SK-N-MC (cell line): ENCODE measurements around the gene IMPA2.
"Not testable (repeated sequence)": the region's sequence is repeated elsewhere in the genome, so short reads cannot be mapped to it uniquely, and the experiment has no call there.

Experiments used
- DNase-seq: peaks from one replicate; pipeline ENCODE4 v3.0.0-alpha.2; 2011; ENCODE audit warnings: low read depth, low spot score
- H3K27ac ChIP-seq: fragments of 200-600 bp; sonication (generic); 2 replicates; pipeline ENCODE4 v1.5.1; 2016; ENCODE audit warnings: mixed run types
- H3K36me3 ChIP-seq: fragments of 200-600 bp; sonication (generic); 2 replicates; pipeline ENCODE4 v1.6.1; 2017; ENCODE audit warnings: antibody characterized with exemption, low read length, mixed read lengths; ENCODE audit not compliant: insufficient read depth
- H3K4me3 ChIP-seq: fragments of 200-600 bp; sonication (generic); 2 replicates; pipeline ENCODE4 v1.5.1; 2016
- H3K9ac ChIP-seq: fragments of 200-600 bp; sonication (generic); 2 replicates; pipeline ENCODE4 v1.8.0; 2017; ENCODE audit warnings: mixed run types, mixed read lengths; ENCODE audit not compliant: insufficient read length
- H3K9me3 ChIP-seq: fragments of 200-600 bp; sonication (generic); 2 replicates; pipeline ENCODE4 v1.6.1; 2017; ENCODE audit warnings: low read depth, mild to moderate bottlenecking, antibody characterized with exemption, low read length, moderate library complexity, mixed read lengths
- EZH2 ChIP-seq: fragments of 200-600 bp; sonication (generic); IDR thresholded peaks from one replicate; pipeline ENCODE4 v1.6.1; 2017; ENCODE audit warnings: antibody characterized with exemption
- FOXP2 ChIP-seq: optimal IDR thresholded peaks from 2 replicates; pipeline ENCODE3; 2011; ENCODE audit warnings: mild to moderate bottlenecking, moderate library complexity; ENCODE audit not compliant: insufficient read depth; ENCODE audit errors: extremely low read length, control extremely low read depth
- POLR2AphosphoS5 ChIP-seq: IDR thresholded peaks from 2 replicates; pipeline ENCODE4 v1.6.1; 2012; ENCODE audit warnings: mild to moderate bottlenecking, low read depth, low read length, borderline replicate concordance

IMPA2 gene

GRCh38 chr18:12059334-12060181, 78.3 kb downstream of the IMPA2 start:
- Histone ChIP-seq H3K36me3 (no peaks in the 10 kb centered on the region), H3K4me3 (peak overlapping the region; percentile 44), H3K9ac (no peak overlapping the region), H3K27ac (no peak overlapping the region), H3K9me3 (peaks cover 5% of the 10 kb centered on the region; the same call in 1 of the 2 replicates)
- TF ChIP-seq FOXP2: no peak
- no peak for TF ChIP-seq EZH2
- no peak for TF ChIP-seq POLR2AphosphoS5
- no peak for DNase-seq

- 0 out of 2 replicates have a peak, but pooled peaks cover under 1% of the 10 kb centered on the region for H3K9me3 ChIP-seq
- no peak for DNase-seq
- no peaks in the 10 kb centered on the region for H3K36me3 ChIP-seq
- no peak for TF ChIP-seq EZH2
- no peak for TF ChIP-seq FOXP2
- no peak for TF ChIP-seq POLR2AphosphoS5
- H3K4me3 ChIP-seq: peak overlapping the region; percentile 44
- no peak overlapping the region for H3K27ac ChIP-seq
- H3K9ac ChIP-seq: no peak overlapping the region
Observed at GRCh38 chr18:12060182-12060870, 79.0 kb downstream of the IMPA2 start.

- no peak overlapping the region for H3K27ac ChIP-seq
- H3K9me3 ChIP-seq: no peaks in the 10 kb centered on the region
- no peak for TF ChIP-seq FOXP2
- no peak for TF ChIP-seq EZH2
- no peak for TF ChIP-seq POLR2AphosphoS5
- H3K4me3 ChIP-seq: no peak overlapping the region
- H3K9ac ChIP-seq: no peak overlapping the region
- no peaks in the 10 kb centered on the region for H3K36me3 ChIP-seq
- DNase-seq: no peak
Observed at GRCh38 chr18:12061685-12062084, 80.4 kb downstream of the IMPA2 start.

GRCh38 chr18:12062974-12063373, 81.7 kb downstream of the IMPA2 start:
- no peak for TF ChIP-seq POLR2AphosphoS5
- TF ChIP-seq FOXP2: no peak
- TF ChIP-seq EZH2: no peak
- Histone ChIP-seq H3K9me3 (no peaks in the 10 kb centered on the region), H3K36me3 (no peaks in the 10 kb centered on the region), H3K4me3 (no peak overlapping the region), H3K27ac (no peak overlapping the region), H3K9ac (no peak overlapping the region)
- DNase-seq: no peak

- DNase-seq: no peak
- H3K36me3 ChIP-seq: no peaks in the 10 kb centered on the region
- TF ChIP-seq FOXP2 (no peak), POLR2AphosphoS5 (no peak), EZH2 (no peak)
- H3K9ac ChIP-seq: no peak overlapping the region
- no peak overlapping the region for H3K4me3 ChIP-seq
- no peak overlapping the region for H3K27ac ChIP-seq
- no peaks in the 10 kb centered on the region for H3K9me3 ChIP-seq
Observed at GRCh38 chr18:12064086-12064763, 82.9 kb downstream of the IMPA2 start.

GRCh38 chr18:12065397-12065796, 84.1 kb downstream of the IMPA2 start:
- Histone ChIP-seq H3K4me3 (peak overlapping the region; percentile 15; the same call in 1 of the 2 replicates), H3K9ac (peak overlapping the region; percentile 45), H3K27ac (peak overlapping the region; percentile 82), H3K9me3 (no peaks in the 10 kb centered on the region), H3K36me3 (no peaks in the 10 kb centered on the region)
- TF ChIP-seq POLR2AphosphoS5 (no peak), EZH2 (no peak), FOXP2 (no peak)
- DNase-seq: no peak

GRCh38 chr18:12066910-12067511, 85.7 kb downstream of the IMPA2 start:
- TF ChIP-seq FOXP2: no peak
- TF ChIP-seq EZH2: no peak
- no peak for TF ChIP-seq POLR2AphosphoS5

GRCh38 chr18:12067671-12068070, 86.4 kb downstream of the IMPA2 start:
- no peaks in the 10 kb centered on the region for H3K36me3 ChIP-seq
- TF ChIP-seq POLR2AphosphoS5 (no peak), EZH2 (no peak), FOXP2 (no peak)

More at GRCh38 chr18:12066910-12067511, 85.7 kb downstream of the IMPA2 start:
- no peak for DNase-seq
- Histone ChIP-seq H3K36me3 (no peaks in the 10 kb centered on the region), H3K27ac (no peak overlapping the region), H3K9ac (no peak overlapping the region), H3K9me3 (no peaks in the 10 kb centered on the region), H3K4me3 (no peak overlapping the region)

GRCh38 chr18:12068316-12068949, 87.1 kb downstream of the IMPA2 start:
- H3K9me3 ChIP-seq, H3K36me3 ChIP-seq: not testable (repeated sequence)
- Histone ChIP-seq H3K9ac (peak overlapping the region; percentile 80), H3K4me3 (peak overlapping the region; percentile 80), H3K27ac (peak overlapping the region; percentile 95)
- DNase-seq: peak; percentile 28

More at GRCh38 chr18:12067671-12068070, 86.4 kb downstream of the IMPA2 start:
- Histone ChIP-seq H3K27ac (no peak overlapping the region), H3K9me3 (no peaks in the 10 kb centered on the region), H3K4me3 (no peak overlapping the region), H3K9ac (no peak overlapping the region)
- no peak for DNase-seq
